Ishikawa (cell line): ENCODE measurements around the gene TSPAN8.
A peak's percentile ranks its signal among the peaks of the same experiment; 100 is the strongest.

Experiments used
- CEBPB ChIP-seq: IDR thresholded peaks from 2 replicates; pipeline ENCODE4 v1.6.1; 2012
- CREB1 ChIP-seq: IDR thresholded peaks from 2 replicates; pipeline ENCODE4 v1.6.1; 2012; ENCODE audit warnings: low read depth
- EGR1 ChIP-seq: IDR thresholded peaks from 2 replicates; pipeline ENCODE4 v1.6.1; 2012
- EP300 ChIP-seq: IDR thresholded peaks from 2 replicates; pipeline ENCODE4 v1.6.1; 2012; ENCODE audit warnings: borderline replicate concordance
- FOXM1 ChIP-seq: IDR thresholded peaks from 2 replicates; pipeline ENCODE4 v1.6.1; 2012; ENCODE audit warnings: low read depth, borderline replicate concordance
- NFIC ChIP-seq: IDR thresholded peaks from 2 replicates; pipeline ENCODE4 v1.6.1; 2012
- RAD21 ChIP-seq: IDR thresholded peaks from 2 replicates; pipeline ENCODE4 v1.6.1; 2012; ENCODE audit warnings: low read depth
- TAF1 ChIP-seq: IDR thresholded peaks from 2 replicates; pipeline ENCODE4 v1.6.1; 2012; ENCODE audit warnings: low read depth, mild to moderate bottlenecking
- TCF12 ChIP-seq: IDR thresholded peaks from 2 replicates; pipeline ENCODE4 v1.6.1; 2012; ENCODE audit warnings: low read depth
- TEAD4 ChIP-seq: IDR thresholded peaks from 2 replicates; pipeline ENCODE4 v1.6.1; 2012
- YY1 ChIP-seq: IDR thresholded peaks from 2 replicates; pipeline ENCODE4 v1.6.1; 2012; ENCODE audit warnings: low read depth
- ZBTB7A ChIP-seq: IDR thresholded peaks from 2 replicates; pipeline ENCODE4 v1.6.1; 2012; ENCODE audit warnings: low read depth
- TF ChIP-seq, protein P1 (sequence below): IDR thresholded peaks from 2 replicates; pipeline ENCODE4 v1.6.1; 2012
- TF ChIP-seq, protein P2 (sequence below): IDR thresholded peaks from 2 replicates; pipeline ENCODE4 v1.6.1; 2012
- TF ChIP-seq, protein P3 (sequence below): IDR thresholded peaks from 2 replicates; pipeline ENCODE4 v1.6.1; 2012; ENCODE audit warnings: low read depth, mild to moderate bottlenecking

TSPAN8 gene

DNA sequence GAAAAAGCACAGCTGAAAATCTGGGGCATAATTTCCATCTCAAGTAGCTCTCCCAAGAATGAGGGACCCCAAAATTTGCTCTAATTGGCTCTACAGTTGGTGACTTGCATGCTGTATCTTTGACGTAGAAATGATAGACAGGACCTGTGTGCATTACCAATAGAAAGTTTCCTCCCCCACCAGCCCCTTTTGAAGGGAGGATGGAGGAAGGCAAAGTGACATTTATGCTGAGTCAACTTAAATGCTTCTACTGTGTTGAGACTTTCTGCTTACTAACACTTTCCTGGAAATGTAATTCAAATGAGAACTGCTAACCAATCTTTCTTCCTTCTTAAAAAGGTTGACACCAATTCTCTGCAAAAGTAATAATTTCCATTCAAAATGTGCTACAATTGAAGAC, 31.9 kb downstream of the TSPAN8 start:
- TF ChIP-seq CREB1 (no peak), NFIC (no peak), FOXM1 (no peak), TCF12 (no peak), EP300 (no peak), EGR1 (no peak), RAD21 (no peak), YY1 (no peak), TAF1 (no peak), TEAD4 (no peak), ZBTB7A (no peak), CEBPB (no peak)
- TF ChIP-seq, protein P1, sequence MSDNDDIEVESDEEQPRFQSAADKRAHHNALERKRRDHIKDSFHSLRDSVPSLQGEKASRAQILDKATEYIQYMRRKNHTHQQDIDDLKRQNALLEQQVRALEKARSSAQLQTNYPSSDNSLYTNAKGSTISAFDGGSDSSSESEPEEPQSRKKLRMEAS = no peak

DNA sequence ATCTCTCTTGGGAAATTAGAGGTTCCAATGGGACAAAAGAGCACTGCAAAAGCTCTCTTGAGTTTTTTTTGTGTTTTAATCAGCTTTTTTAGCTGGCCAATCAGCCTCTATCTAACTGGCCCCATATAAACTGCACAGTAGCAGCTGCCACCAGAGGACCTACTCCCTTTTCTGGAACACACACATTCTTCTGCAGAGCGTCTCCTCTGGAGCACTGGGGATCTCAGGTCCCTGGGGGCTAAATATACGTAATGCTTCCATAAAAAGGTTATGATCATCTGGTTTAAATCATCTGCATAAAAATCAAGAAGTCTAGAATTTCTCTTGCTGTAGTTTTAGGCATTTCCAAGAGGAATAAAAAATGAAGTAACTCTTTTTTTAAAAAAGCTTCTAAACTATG, 32.3 kb downstream of the TSPAN8 start:
- TF ChIP-seq TCF12 (no peak), TAF1 (no peak), TEAD4 (no peak), EP300 (no peak), CEBPB (no peak), RAD21 (no peak), EGR1 (no peak), ZBTB7A (no peak), YY1 (no peak), FOXM1 (no peak), NFIC (no peak), CREB1 (no peak)
- TF ChIP-seq, protein P2, sequence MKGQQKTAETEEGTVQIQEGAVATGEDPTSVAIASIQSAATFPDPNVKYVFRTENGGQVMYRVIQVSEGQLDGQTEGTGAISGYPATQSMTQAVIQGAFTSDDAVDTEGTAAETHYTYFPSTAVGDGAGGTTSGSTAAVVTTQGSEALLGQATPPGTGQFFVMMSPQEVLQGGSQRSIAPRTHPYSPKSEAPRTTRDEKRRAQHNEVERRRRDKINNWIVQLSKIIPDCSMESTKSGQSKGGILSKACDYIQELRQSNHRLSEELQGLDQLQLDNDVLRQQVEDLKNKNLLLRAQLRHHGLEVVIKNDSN = no peak
- TF ChIP-seq, protein P1 = no peak
- TF ChIP-seq, protein P3, sequence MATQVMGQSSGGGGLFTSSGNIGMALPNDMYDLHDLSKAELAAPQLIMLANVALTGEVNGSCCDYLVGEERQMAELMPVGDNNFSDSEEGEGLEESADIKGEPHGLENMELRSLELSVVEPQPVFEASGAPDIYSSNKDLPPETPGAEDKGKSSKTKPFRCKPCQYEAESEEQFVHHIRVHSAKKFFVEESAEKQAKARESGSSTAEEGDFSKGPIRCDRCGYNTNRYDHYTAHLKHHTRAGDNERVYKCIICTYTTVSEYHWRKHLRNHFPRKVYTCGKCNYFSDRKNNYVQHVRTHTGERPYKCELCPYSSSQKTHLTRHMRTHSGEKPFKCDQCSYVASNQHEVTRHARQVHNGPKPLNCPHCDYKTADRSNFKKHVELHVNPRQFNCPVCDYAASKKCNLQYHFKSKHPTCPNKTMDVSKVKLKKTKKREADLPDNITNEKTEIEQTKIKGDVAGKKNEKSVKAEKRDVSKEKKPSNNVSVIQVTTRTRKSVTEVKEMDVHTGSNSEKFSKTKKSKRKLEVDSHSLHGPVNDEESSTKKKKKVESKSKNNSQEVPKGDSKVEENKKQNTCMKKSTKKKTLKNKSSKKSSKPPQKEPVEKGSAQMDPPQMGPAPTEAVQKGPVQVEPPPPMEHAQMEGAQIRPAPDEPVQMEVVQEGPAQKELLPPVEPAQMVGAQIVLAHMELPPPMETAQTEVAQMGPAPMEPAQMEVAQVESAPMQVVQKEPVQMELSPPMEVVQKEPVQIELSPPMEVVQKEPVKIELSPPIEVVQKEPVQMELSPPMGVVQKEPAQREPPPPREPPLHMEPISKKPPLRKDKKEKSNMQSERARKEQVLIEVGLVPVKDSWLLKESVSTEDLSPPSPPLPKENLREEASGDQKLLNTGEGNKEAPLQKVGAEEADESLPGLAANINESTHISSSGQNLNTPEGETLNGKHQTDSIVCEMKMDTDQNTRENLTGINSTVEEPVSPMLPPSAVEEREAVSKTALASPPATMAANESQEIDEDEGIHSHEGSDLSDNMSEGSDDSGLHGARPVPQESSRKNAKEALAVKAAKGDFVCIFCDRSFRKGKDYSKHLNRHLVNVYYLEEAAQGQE = no peak

DNA sequence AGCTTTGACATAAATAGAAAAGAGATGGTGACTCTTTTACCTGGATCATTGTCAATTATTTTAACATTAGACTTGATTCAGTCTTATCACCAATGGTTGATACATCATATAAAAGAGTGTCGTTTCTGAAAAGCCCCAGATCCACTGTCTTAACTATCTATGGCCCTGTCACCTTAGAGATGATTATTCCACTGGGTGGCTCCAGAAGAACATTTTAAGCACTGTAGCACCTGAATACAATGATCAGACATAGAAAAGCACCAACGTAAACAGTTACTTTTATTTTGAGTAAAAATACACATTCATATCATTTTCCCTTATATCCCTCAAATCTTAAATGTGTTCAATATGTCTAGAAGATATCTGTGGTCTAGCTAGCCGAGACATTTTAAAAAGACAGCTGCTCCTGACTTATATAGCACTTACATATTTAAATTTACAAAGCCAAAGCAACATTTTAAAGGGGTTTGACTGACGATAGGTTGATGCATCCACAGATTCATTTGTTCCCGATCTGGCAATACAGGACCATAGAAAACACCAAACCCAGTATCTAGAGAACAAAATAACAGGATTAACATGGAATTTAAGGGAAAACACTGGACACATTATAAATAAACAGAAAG, 32.9 kb downstream of the TSPAN8 start:
- TF ChIP-seq, protein P3 = no peak
- TF ChIP-seq RAD21 = peak; percentile 7; the same call in 1 of the 2 replicates

DNA sequence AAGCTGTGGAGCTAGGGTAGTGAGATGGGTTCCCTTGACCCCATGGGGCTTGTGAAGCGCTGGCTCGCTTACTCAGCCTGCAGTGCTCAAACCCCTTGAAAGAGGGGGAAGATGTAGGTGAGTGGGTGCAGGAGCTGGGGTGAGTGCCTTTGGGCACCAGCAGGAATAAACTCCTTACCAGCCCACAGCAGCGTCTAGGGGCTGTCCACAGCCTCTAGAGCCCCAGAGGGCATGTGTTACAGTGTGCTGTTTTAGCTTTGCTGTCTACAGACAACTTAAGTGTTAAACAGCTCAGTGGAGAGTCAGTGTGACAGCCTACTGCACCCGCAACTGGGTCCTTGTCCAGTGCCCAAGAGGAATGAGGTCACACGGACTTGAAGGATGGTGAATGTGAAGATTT, 48.0 kb downstream of the TSPAN8 start:
- TF ChIP-seq NFIC = no peak

DNA sequence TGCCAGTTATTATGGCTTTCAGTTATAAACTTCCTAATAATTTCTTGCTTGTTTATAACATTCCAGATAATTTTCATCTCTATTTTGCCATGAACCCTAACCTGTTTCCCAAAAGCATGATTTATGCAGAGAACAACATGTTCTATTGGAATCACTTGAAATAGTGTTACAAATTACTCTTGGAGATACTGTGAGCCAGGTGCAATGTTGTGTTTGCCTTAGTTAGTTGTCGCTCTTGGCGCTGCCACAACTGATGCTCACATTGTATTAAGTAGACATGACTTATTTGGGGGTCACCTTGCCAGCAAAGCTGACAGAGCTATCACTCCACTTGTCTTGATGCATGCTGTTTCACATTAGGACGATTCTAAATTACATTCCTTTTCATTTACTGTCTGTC, 49.4 kb downstream of the TSPAN8 start:
- no peak for TF ChIP-seq RAD21
- TF ChIP-seq YY1 = no peak
- no peak for TF ChIP-seq CREB1
- TF ChIP-seq CEBPB = no peak
- no peak for TF ChIP-seq ZBTB7A
- TF ChIP-seq, protein P1 = no peak
- TF ChIP-seq TAF1 = no peak
- TF ChIP-seq FOXM1 = no peak
- TF ChIP-seq NFIC = no peak
- TF ChIP-seq TEAD4 = no peak
- no peak for TF ChIP-seq EP300
- TF ChIP-seq, protein P3 = no peak
- TF ChIP-seq EGR1 = no peak
- no peak for TF ChIP-seq TCF12
